Upper lobe of left lung (tissue), 6 donors: Measurements from ENCODE around the gene ISOC2. TPM values are rescaled to one million over a fixed set of nuclear protein-coding genes. Genes with fewer than 3 reads are reported as not detected.

Experiments used
- ATAC-seq, 2 donors: fragments of 200-7000 bp; cut with Tn5 transposase; one replicate each; pipeline ENCODE4 v1.9.1; 2022; ENCODE audit warnings: mild to moderate bottlenecking in 2 of 2, moderate library complexity in 2 of 2; ENCODE audit not compliant: low FRiP score in 2 of 2
- DNase-seq, 2 donors: peaks; one replicate each; pipeline ENCODE4 v3.0.0-alpha.2; 2019 to 2020
- H3K27ac ChIP-seq, 4 donors: fragments of 200-600 bp; sonication (generic); one replicate each; pipeline ENCODE4 v1.5.1; 2016 to 2019
- H3K27me3 ChIP-seq, 4 donors: fragments of 200-600 bp; sonication (generic); one replicate each; pipeline ENCODE4 v1.5.1; 2017 to 2019
- H3K36me3 ChIP-seq, 4 donors: fragments of 200-600 bp; sonication (generic); one replicate each; pipeline ENCODE4 v1.5.1; 2016 to 2019
- H3K4me1 ChIP-seq, 4 donors: fragments of 200-600 bp; sonication (generic); one replicate each; pipeline ENCODE4 v1.5.1; 2018 to 2019
- H3K4me3 ChIP-seq, 4 donors: fragments of 200-600 bp; sonication (generic); one replicate each; pipeline ENCODE4 v1.5.1; 2017 to 2019; ENCODE audit warnings: mild to moderate bottlenecking in 2 of 4, moderate library complexity in 1 of 4
- H3K9me3 ChIP-seq, 4 donors: fragments of 200-600 bp; sonication (generic); one replicate each; pipeline ENCODE4 v1.5.1; 2018 to 2019
- EP300 ChIP-seq, 4 donors: sonication (generic); formaldehyde crosslinking; IDR thresholded peaks; one replicate each; pipeline ENCODE4 v1.5.1; 2017; ENCODE audit warnings: antibody characterized with exemption in 4 of 4, control low read depth in 2 of 4
- POLR2A ChIP-seq, 4 donors: fragments of 450-650 bp; IDR thresholded peaks; one replicate each; pipeline ENCODE4 v1.5.1; 2016 to 2017; ENCODE audit warnings: antibody characterized with exemption in 4 of 4, mild to moderate bottlenecking in 2 of 4
- POLR2AphosphoS5 ChIP-seq, 2 donors: sonication (generic); formaldehyde crosslinking; IDR thresholded peaks; one replicate each; pipeline ENCODE4 v1.5.1; 2017; ENCODE audit warnings: antibody characterized with exemption in 2 of 2
- WGBS, 2 donors: methylation state at CpG; one replicate each; pipeline ENCODE4 v1.1.5; 2017 to 2018; 5-methylcytosine and 5-hydroxymethylcytosine counted together
- total RNA-seq, 6 donors: library from RNA; depleted of rRNA in 4 of 6; stranded (reverse); fragments of >200 nt in 4 of 6; gene quantifications; one replicate each; pipeline versions ENCODE4 v1.1.0 to v1.2.1, GENCODE V29; 2016 to 2021
- TF ChIP-seq, protein P1 (sequence below), 6 experiments: fragments of 450-650 bp in 4 of 6; fragments of 200-600 bp in 2 of 6; sonication (generic) in 2 of 6; IDR thresholded peaks; one replicate each; pipeline ENCODE4 v1.5.1; 2016 to 2019; ENCODE audit warnings: antibody characterized with exemption in 6 of 6
- donor health status: DM: no; HTN: no; CAD: no; lungs with moderate emphysema.
- donor health status: DM: no; HTN: yes; CAD: no; lungs with severe emphysema.

Gene ISOC2
- total RNA-seq, 6 donors from 2014 or later, result 4.2 to 44.8 (median 36.7) TPM

DNA sequence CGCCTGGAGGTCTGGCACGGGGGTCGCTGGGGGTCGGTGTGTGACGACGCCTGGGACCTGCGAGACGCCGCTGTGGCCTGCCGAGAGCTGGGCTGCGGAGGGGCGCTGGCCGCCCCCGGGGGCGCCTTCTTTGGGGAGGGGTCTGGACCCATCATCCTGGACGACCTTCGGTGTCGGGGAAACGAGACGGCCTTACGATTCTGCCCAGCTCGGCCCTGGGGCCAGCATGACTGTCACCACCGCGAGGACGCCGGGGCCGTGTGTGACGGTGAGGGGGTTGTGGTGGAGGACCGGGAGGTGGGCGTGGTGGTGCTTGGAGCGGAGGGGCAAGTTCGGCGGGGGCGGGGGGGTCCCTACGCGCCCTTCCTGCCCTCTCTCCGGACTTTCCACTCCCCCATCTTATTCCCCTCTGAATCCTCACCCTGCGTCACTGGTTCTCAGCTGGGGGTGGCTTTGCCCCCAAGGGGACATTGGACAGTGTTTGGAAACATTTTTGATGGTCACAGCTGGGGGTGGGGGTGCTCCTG is 32.3 kb upstream of the ISOC2 start:
- Histone ChIP-seq H3K36me3 (no peaks in the 10 kb centered on the region), H3K27ac (peak overlapping the region in 3 of 4 donors; percentile 58 to 77 (median 72)), H3K27me3 (peaks cover 0 to 7% (median 0%) of the 10 kb centered on the region in 4 donors), H3K9me3 (no peaks in the 10 kb centered on the region), H3K4me1 (peaks cover 0 to 7% (median 0%) of the 10 kb centered on the region in 4 donors), H3K4me3 (peak overlapping the region in 2 of 4 donors; percentile 9)
- ATAC-seq (no peak), DNase-seq (peak in 1 of 2 donors; percentile 84)
- TF ChIP-seq, protein P1, sequence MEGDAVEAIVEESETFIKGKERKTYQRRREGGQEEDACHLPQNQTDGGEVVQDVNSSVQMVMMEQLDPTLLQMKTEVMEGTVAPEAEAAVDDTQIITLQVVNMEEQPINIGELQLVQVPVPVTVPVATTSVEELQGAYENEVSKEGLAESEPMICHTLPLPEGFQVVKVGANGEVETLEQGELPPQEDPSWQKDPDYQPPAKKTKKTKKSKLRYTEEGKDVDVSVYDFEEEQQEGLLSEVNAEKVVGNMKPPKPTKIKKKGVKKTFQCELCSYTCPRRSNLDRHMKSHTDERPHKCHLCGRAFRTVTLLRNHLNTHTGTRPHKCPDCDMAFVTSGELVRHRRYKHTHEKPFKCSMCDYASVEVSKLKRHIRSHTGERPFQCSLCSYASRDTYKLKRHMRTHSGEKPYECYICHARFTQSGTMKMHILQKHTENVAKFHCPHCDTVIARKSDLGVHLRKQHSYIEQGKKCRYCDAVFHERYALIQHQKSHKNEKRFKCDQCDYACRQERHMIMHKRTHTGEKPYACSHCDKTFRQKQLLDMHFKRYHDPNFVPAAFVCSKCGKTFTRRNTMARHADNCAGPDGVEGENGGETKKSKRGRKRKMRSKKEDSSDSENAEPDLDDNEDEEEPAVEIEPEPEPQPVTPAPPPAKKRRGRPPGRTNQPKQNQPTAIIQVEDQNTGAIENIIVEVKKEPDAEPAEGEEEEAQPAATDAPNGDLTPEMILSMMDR (IDR thresholded peaks at IDR 0.05), result no peak
- TF ChIP-seq POLR2A (IDR thresholded peaks at IDR 0.05) (no peak), EP300 (IDR thresholded peaks at IDR 0.05) (no peak), POLR2AphosphoS5 (IDR thresholded peaks at IDR 0.05) (no peak)
- WGBS, 2 donors, result 48 to 53% methylated on average over 4 to 18 of the region's 38 CpGs

DNA sequence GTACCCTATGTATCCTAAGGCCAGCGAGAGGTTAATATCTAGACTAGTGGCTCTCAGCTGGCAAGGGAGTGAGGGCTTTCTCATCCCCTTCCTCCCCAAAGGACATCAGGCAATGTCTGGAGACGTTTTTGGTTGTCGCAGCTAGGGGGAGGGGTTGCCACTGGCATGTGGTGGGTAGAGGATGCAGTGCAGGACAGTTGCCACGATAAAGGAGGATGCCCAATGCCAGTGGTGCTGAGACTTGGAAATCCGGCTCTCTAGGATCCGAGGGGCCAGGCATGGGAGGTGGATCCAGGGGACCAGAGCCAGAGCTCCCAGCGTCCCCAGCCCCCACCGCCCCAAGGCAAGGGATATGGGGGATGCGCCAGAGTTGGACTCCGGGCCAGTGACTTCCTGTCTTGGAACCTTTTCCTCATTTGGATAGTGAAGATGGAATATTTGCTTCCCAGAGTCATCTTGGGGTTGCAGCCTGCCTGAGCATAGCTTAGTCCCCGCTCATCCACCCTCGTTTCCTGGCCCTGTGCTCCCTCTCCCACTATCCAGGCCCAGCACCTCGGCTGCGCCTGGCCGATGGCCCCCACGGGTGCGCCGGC is 31.7 kb upstream of the ISOC2 start:
- peak in 1 of 2 donors; percentile 33 for ATAC-seq
- no peak for DNase-seq
- no peaks in the 10 kb centered on the region for H3K36me3 ChIP-seq
- WGBS, 2 donors, result 45 to 49% methylated on average over 12 to 18 of the region's 18 CpGs
- H3K4me3 ChIP-seq, result peak overlapping the region in 1 of 4 donors; percentile 9
- H3K9me3 ChIP-seq, result no peaks in the 10 kb centered on the region
- H3K4me1 ChIP-seq, result peaks cover 0 to 7% (median 2%) of the 10 kb centered on the region in 4 donors
- peak overlapping the region in 3 of 4 donors; percentile 58 to 77 (median 72) for H3K27ac ChIP-seq
- TF ChIP-seq, protein P1 (IDR thresholded peaks at IDR 0.05), result no peak
- no peak for TF ChIP-seq EP300 (IDR thresholded peaks at IDR 0.05)
- no peak for TF ChIP-seq POLR2AphosphoS5 (IDR thresholded peaks at IDR 0.05)
- peaks cover 0 to 7% (median 0%) of the 10 kb centered on the region in 4 donors for H3K27me3 ChIP-seq

DNA sequence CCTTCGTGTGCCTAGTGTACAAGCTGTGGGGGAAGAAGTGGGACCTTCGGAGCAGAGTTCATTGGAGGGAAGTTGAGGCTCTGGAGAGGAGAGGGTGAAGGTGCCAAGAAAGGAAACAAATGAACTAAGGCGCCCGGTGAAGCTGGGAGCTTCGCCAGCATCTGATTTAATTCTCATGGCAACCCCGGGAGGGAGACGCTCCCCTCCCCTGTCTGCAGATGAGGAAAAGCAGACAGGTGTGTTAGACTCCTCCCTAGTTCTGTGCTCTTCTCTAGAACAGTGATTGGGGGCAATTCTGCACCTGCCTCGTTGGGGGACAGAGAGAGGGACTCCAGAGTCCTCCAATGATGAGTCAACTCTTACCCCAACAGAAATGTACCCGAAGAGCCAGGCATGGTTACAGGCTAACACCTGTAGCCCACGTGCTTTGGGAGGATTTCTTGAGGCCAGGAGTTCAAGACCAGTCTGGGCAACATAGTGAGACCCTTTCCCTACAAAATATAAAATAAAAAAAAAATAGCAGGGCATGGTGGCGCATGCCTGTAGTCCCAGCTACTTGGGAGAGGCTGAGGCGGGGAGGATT is 31.0 kb upstream of the ISOC2 start:
- Histone ChIP-seq H3K27ac (no peak overlapping the region), H3K4me3 (no peak overlapping the region), H3K4me1 (peaks cover 2 to 14% (median 8%) of the 10 kb centered on the region in 4 donors), H3K9me3 (no peaks in the 10 kb centered on the region), H3K27me3 (peaks cover 0 to 7% (median 0%) of the 10 kb centered on the region in 4 donors), H3K36me3 (no peaks in the 10 kb centered on the region)
- TF ChIP-seq POLR2AphosphoS5 (IDR thresholded peaks at IDR 0.05) (no peak), EP300 (IDR thresholded peaks at IDR 0.05) (no peak), POLR2A (IDR thresholded peaks at IDR 0.05) (no peak)
- TF ChIP-seq, protein P1 (IDR thresholded peaks at IDR 0.05), result no peak
- ATAC-seq (no peak), DNase-seq (no peak)
- WGBS, 2 donors, result 45 to 50% methylated on average over 12 of the region's 12 CpGs

DNA sequence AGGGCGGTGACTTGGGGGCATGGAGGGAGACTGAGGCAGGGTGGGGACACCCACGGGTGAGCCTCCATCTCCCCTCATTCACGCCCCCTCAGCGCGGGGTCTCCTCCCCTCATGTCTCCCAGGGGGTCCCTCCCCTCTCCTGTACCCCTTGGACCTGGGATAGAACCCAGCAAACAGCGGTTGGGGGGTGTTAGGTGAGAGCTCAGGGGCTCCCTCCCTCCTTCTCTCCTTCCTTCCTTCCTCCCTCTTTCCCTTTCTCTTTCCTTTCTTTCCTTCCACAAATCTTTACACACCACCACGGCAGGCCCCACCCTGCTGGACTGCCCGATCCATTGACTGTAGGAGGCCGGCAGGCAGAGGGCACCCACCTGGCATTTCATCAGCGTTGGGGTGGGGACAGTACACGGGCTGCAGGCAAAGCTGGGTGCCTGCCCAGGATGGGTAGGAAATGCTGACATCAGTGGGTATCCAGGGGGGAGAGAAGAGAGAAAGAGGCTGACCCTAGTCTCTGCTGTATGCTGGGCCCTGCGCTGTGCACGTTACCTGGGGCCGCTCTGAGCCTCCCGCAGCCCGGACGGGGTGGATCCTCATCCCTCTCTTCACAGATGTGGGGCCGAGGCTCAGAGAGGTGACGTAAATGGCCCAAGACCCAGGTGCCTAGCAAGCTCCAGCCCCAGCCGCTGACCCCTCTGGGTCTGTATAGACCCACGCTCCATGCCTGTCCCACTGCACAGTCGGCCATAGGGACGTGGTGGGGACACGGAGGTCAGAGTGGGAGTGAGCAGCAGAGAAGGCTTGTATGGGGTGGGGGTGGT is 30.3 kb upstream of the ISOC2 start:
- Histone ChIP-seq H3K9me3 (no peaks in the 10 kb centered on the region), H3K4me3 (no peak overlapping the region), H3K27me3 (peaks cover 0 to 7% (median 0%) of the 10 kb centered on the region in 4 donors), H3K36me3 (no peaks in the 10 kb centered on the region), H3K27ac (no peak overlapping the region), H3K4me1 (peaks cover 8 to 21% (median 15%) of the 10 kb centered on the region in 4 donors)
- TF ChIP-seq, protein P1 (IDR thresholded peaks at IDR 0.05), result no peak
- TF ChIP-seq EP300 (IDR thresholded peaks at IDR 0.05), result no peak
- no peak for TF ChIP-seq POLR2A (IDR thresholded peaks at IDR 0.05)
- no peak for TF ChIP-seq POLR2AphosphoS5 (IDR thresholded peaks at IDR 0.05)
- peak in 1 of 2 donors; percentile 67 for DNase-seq
- ATAC-seq, result no peak
- WGBS, 2 donors, result 58 to 81% methylated on average over 14 to 24 of the region's 24 CpGs
